H1 (cell line): Measurements from ENCODE around the gene LYRM4. TPM values are rescaled to one million over a fixed set of nuclear protein-coding genes. Genes with fewer than 3 reads are reported as not detected.
A peak's percentile ranks its signal among the peaks of the same experiment; 100 is the strongest.

Source experiments
- CTCF ChIA-PET: fragments of 300-600 bp; sonication (Branson Sonifier 250); formaldehyde crosslinking; loops from one replicate; lab custom pipeline; 2021; ENCODE audit not compliant: partially characterized antibody; lab: Charles Lee
- POLR2A ChIA-PET: fragments of 300-600 bp; sonication (Branson Sonifier 250); formaldehyde crosslinking; loops from one replicate; lab custom pipeline; 2021; ENCODE audit warnings: inconsistent platforms; ENCODE audit not compliant: partially characterized antibody; lab: Charles Lee
- DNase-seq, 2 experiments: peaks; one replicate each; pipeline versions ENCODE4 v3.0.0 to v3.0.0-alpha.2; 2010 to 2022; ENCODE audit warnings: low spot score in 2 of 2, low read depth in 1 of 2, mixed read lengths in 1 of 2
- FAIRE-seq: peaks from 2 replicates; lab custom pipeline; 2011; peaks lifted over from hg19 to GRCh38; lab: Jason Lieb, UNC
- H2AFZ ChIP-seq: 2 replicates; pipeline ENCODE4 v1.8.1; 2012; ENCODE audit warnings: low read length, inconsistent platforms
- H2AK5ac ChIP-seq: 2 replicates; pipeline ENCODE4 v1.6.1; 2013; ENCODE audit warnings: low read depth, low read length
- H2BK120ac ChIP-seq: replicated peaks from 2 replicates; pipeline ENCODE3; 2013; ENCODE audit warnings: low read depth, low read length, inconsistent platforms
- H2BK12ac ChIP-seq: 2 replicates; pipeline ENCODE4 v1.6.1; 2013; ENCODE audit warnings: low read depth, low read length
- H2BK15ac ChIP-seq: 2 replicates; pipeline ENCODE4 v1.6.1; 2013; ENCODE audit warnings: low read length
- H2BK20ac ChIP-seq: 2 replicates; pipeline ENCODE4 v1.6.1; 2013; ENCODE audit warnings: low read length
- H2BK5ac ChIP-seq: 2 replicates; pipeline ENCODE4 v1.6.1; 2013; ENCODE audit warnings: low read depth, low read length
- H3K14ac ChIP-seq: 2 replicates; pipeline ENCODE4 v1.6.1; 2013; ENCODE audit warnings: inconsistent platforms; ENCODE audit not compliant: insufficient read length
- H3K18ac ChIP-seq: 2 replicates; pipeline ENCODE4 v1.6.1; 2013; ENCODE audit warnings: low read length; ENCODE audit errors: extremely low read depth
- H3K23ac ChIP-seq: 2 replicates; pipeline ENCODE4 v1.6.1; 2013; ENCODE audit warnings: inconsistent platforms; ENCODE audit not compliant: insufficient read length
- H3K23me2 ChIP-seq: 2 replicates; pipeline ENCODE4 v1.6.1; 2013; ENCODE audit warnings: low read depth, low read length
- H3K27ac ChIP-seq: 2 replicates; pipeline ENCODE4 v1.6.1; 2011; ENCODE audit warnings: low read depth, low read length, inconsistent platforms
- H3K27me3 ChIP-seq, 4 experiments: replicated peaks in 1 of 4; 1 replicate in 1 of 4; 2 replicates in 3 of 4; pipeline versions ENCODE4 v1.6.1 to v1.8.1; 2011 to 2013; ENCODE audit warnings: low read length in 3 of 4, mild to moderate bottlenecking in 3 of 4, inconsistent platforms in 2 of 4, mixed read lengths in 2 of 4, moderate library complexity in 1 of 4; ENCODE audit not compliant: control insufficient read depth in 3 of 4, insufficient read depth in 3 of 4; ENCODE audit errors: extremely low read depth in 1 of 4
- H3K36me3 ChIP-seq, 4 experiments: 2 replicates each; pipeline versions ENCODE4 v1.6.1 to v1.8.1; 2011 to 2013; ENCODE audit warnings: mild to moderate bottlenecking in 4 of 4, low read length in 3 of 4, moderate library complexity in 2 of 4, control low read depth in 1 of 4, inconsistent platforms in 1 of 4; ENCODE audit not compliant: insufficient read depth in 4 of 4, control insufficient read depth in 2 of 4
- H3K4ac ChIP-seq: replicated peaks from 2 replicates; pipeline ENCODE3; 2013; ENCODE audit warnings: low read length, low read depth, mixed read lengths, inconsistent platforms; ENCODE audit not compliant: insufficient read length
- H3K4me1 ChIP-seq, 4 experiments: replicated peaks in 1 of 4; 1 replicate in 1 of 4; 2 replicates in 3 of 4; pipeline versions ENCODE4 v1.6.1 to v1.8.1; 2011 to 2013; ENCODE audit warnings: low read length in 3 of 4, inconsistent platforms in 2 of 4, mixed read lengths in 1 of 4; ENCODE audit not compliant: insufficient read depth in 4 of 4, control insufficient read depth in 3 of 4
- H3K4me2 ChIP-seq, 2 experiments: 2 replicates each; pipeline versions ENCODE4 v1.6.1 to v1.8.1; 2011 to 2013; ENCODE audit warnings: low read depth in 2 of 2, low read length in 2 of 2, control low read depth in 1 of 2, inconsistent platforms in 1 of 2, mild to moderate bottlenecking in 1 of 2; ENCODE audit not compliant: insufficient read depth in 1 of 2
- H3K4me3 ChIP-seq, 4 experiments: fragments of 200-600, 300-600 bp in 1 of 4; sonication (generic), shearing (Covaris generic), sonication (Bioruptor Twin) in 1 of 4; 2 replicates each; pipeline versions ENCODE4 v1.5.1 to v1.8.1; 2011 to 2016; ENCODE audit warnings: low read length in 4 of 4, low read depth in 3 of 4, control low read depth in 2 of 4, inconsistent platforms in 2 of 4, mild to moderate bottlenecking in 2 of 4, mixed read lengths in 1 of 4, moderate library complexity in 1 of 4; ENCODE audit not compliant: insufficient read depth in 2 of 4; ENCODE audit errors: extremely low read depth in 1 of 4
- H3K56ac ChIP-seq: replicated peaks from 2 replicates; pipeline ENCODE3; 2013; ENCODE audit warnings: low read depth, mild to moderate bottlenecking, mixed read lengths, low read length, inconsistent platforms; ENCODE audit not compliant: insufficient read length
- H3K79me1 ChIP-seq: 2 replicates; pipeline ENCODE4 v1.6.1; 2013; ENCODE audit warnings: low read depth, low read length, control low read depth
- H3K79me2 ChIP-seq, 2 experiments: 2 replicates each; pipeline versions ENCODE4 v1.6.1 to v1.8.1; 2012 to 2013; ENCODE audit warnings: low read length in 2 of 2, mild to moderate bottlenecking in 2 of 2, inconsistent platforms in 1 of 2; ENCODE audit not compliant: insufficient read depth in 2 of 2, control insufficient read depth in 1 of 2
- H3K9ac ChIP-seq, 4 experiments: replicated peaks in 1 of 4; 1 replicate in 1 of 4; 2 replicates in 3 of 4; pipeline versions ENCODE4 v1.6.1 to v1.8.1; 2011 to 2013; ENCODE audit warnings: low read depth in 3 of 4, low read length in 3 of 4, control low read depth in 2 of 4, mild to moderate bottlenecking in 2 of 4, moderate library complexity in 2 of 4, inconsistent platforms in 1 of 4; ENCODE audit errors: extremely low read depth in 1 of 4
- H3K9me3 ChIP-seq, 2 experiments: 2 replicates each; pipeline versions ENCODE4 v1.6.1 to v1.8.1; 2012 to 2013; ENCODE audit warnings: mild to moderate bottlenecking in 2 of 2, moderate library complexity in 2 of 2, control low read depth in 1 of 2, inconsistent platforms in 1 of 2, low read depth in 1 of 2, low read length in 1 of 2, mixed read lengths in 1 of 2; ENCODE audit not compliant: insufficient read depth in 2 of 2
- H4K20me1 ChIP-seq, 2 experiments: replicated peaks in 1 of 2; 2 replicates each; pipeline versions ENCODE3 to v1.8.1; 2011 to 2013; ENCODE audit warnings: inconsistent platforms in 2 of 2, low read length in 2 of 2, mild to moderate bottlenecking in 1 of 2; ENCODE audit not compliant: insufficient read depth in 2 of 2, control insufficient read depth in 1 of 2
- H4K5ac ChIP-seq: 2 replicates; pipeline ENCODE4 v1.6.1; 2013; ENCODE audit warnings: low read length, low read depth, mixed read lengths, inconsistent platforms; ENCODE audit not compliant: insufficient read length
- H4K8ac ChIP-seq: 2 replicates; pipeline ENCODE4 v1.8.0; 2013; ENCODE audit warnings: mild to moderate bottlenecking, moderate library complexity, low read length, inconsistent platforms; ENCODE audit not compliant: insufficient read depth; ENCODE audit errors: extremely low read depth
- H4K91ac ChIP-seq: replicated peaks from 2 replicates; pipeline ENCODE3; 2013; ENCODE audit warnings: low read length, mixed read lengths, inconsistent platforms; ENCODE audit not compliant: insufficient read length
- BRCA1 ChIP-seq: IDR thresholded peaks from 2 replicates; pipeline ENCODE4 v1.6.1; 2012; ENCODE audit warnings: low read depth, low read length, improper control_type of control experiment
- GABPA ChIP-seq: IDR thresholded peaks from 2 replicates; pipeline ENCODE4 v1.6.1; 2011; ENCODE audit warnings: mild to moderate bottlenecking, low read length, moderate library complexity, borderline replicate concordance; ENCODE audit not compliant: insufficient read depth
- WGBS, 2 experiments: shearing (Covaris generic) in 1 of 2; methylation state at CpG; one replicate each; pipeline versions ENCODE4 v1.1.6 to v1.1.7; 2013 to 2015; ENCODE audit warnings: low lambda C conversion rate in 2 of 2, mixed read lengths in 2 of 2, inconsistent platforms in 1 of 2, low coverage in 1 of 2, missing lambda C conversion rate in 1 of 2; ENCODE audit not compliant: insufficient replicate concordance in 2 of 2, insufficient coverage in 1 of 2, insufficient read length in 1 of 2; ENCODE audit errors: extremely low coverage in 1 of 2, missing lambda C conversion rate in 1 of 2; 5-methylcytosine and 5-hydroxymethylcytosine counted together
- polyA plus RNA-seq, 7 experiments: library from polyadenylated mRNA; depleted of rRNA in 3 of 7; stranded (reverse) in 5 of 7; unstranded in 2 of 7; fragments of >200 nt in 5 of 7; fragments of 200-250 nt in 2 of 7; gene quantifications; 1 replicate in 5 of 7; 2 replicates in 1 of 7; 4 replicates in 1 of 7; pipeline versions ENCODE4 v1.2.1 to v1.2.3, GENCODE V29; 2011 to 2013; ENCODE audit warnings: missing spikeins in 2 of 7, mixed read lengths in 2 of 7
- total RNA-seq: library from RNA; stranded (reverse); fragmentation: NEBNext Ultra II Directional; extraction: Animal tissue kit (Norgen Biotek cat#: 25700); gene quantifications from 2 replicates; pipeline ENCODE4 v1.2.1, GENCODE V29; 2021

Gene LYRM4
- total and polyA plus RNA-seq, 2 of the 8 experiments (the other 6 are each of a cell fraction or from before 2014, with no cell fraction given) = 56.6 to 62.8 TPM

DNA sequence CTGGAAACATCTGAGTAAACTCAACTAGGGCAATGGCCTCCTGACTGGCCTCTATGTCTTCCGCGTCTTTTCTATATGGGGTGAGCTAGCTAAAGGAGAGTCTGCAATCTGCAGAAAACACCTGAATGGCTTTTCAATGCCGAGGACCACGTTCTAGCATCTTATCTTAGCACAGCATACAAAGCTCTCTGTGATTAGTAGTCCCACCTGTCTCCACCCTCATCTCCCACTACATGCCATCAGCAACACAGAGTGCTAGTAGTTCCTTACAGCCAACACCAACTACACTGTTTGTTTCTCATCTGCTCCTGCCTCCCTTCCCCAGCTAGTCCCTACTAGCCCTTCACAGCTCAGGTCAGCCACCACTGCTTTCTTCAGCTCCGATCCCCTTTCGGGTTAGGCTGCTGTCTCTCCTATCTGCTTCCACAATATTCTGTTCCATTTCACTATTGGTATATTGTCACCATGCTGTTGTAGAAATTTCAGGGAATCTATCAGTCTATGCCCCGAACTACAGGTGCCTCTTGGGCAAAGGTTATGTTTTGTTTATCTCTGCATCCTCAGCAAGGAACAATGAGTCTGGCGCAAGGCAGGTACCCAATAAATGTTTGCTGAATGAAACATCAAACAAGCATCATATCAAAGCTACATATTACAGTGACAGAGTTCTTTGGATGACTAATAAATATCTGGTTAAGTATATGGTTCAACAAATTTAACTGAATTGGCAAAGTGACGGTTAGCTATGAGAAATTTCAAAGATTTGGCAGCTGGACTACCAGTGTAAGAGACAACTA, 12.2 kb downstream of the LYRM4 start:
- Histone ChIP-seq H3K9me3 (peaks cover 0 to 4% of the 10 kb centered on the region in 2 experiments; a peak in 1 of 4 replicates), H3K9ac (no peak overlapping the region), H3K14ac (no peak overlapping the region), H3K23me2 (no peaks in the 10 kb centered on the region), H3K56ac (no peak overlapping the region), H2BK5ac (no peak overlapping the region), H3K4ac (no peak overlapping the region), H3K4me1 (peaks cover 0 to 4% (median 0%) of the 10 kb centered on the region in 4 experiments; a peak in 1 of 7 replicates), H3K4me2 (no peak overlapping the region), H2BK120ac (no peak overlapping the region), H2BK12ac (no peak overlapping the region), H3K27me3 (no peaks in the 10 kb centered on the region), H3K79me1 (peaks cover 23% of the 10 kb centered on the region), H3K36me3 (peaks cover 0 to 14% (median under 1%) of the 10 kb centered on the region in 4 experiments; a peak in 3 of 8 replicates), H3K23ac (no peak overlapping the region), H2BK20ac (no peak overlapping the region), H4K20me1 (peaks cover 5 to 6% of the 10 kb centered on the region in 2 experiments), H2AK5ac (0 out of 2 replicates have a peak overlapping the region, but pooled peaks have one; percentile 6), H3K18ac (no peak overlapping the region), H3K27ac (no peak overlapping the region), H4K5ac (no peak overlapping the region), H2AFZ (no peak overlapping the region), H2BK15ac (no peak overlapping the region), H3K4me3 (no peak overlapping the region), H3K79me2 (peaks cover 0 to 80% of the 10 kb centered on the region in 2 experiments), H4K8ac (no peak overlapping the region), H4K91ac (no peak overlapping the region)
- TF ChIP-seq BRCA1 (no peak), GABPA (no peak)
- POLR2A ChIA-PET = interaction anchor here (2.1 to 3.3 kb wide), 2 partner anchors 9 kb away, joined by 5 to 9 read pairs; no protein-coding TSS in a partner anchor
- 88% methylated on average over 9 of the region's 9 CpGs; no CpG with 5 or more reads in 1 of the 2 experiments for WGBS, 2 experiments
- no peak for FAIRE-seq
- DNase-seq = no peak
- CTCF ChIA-PET = interaction anchor here (0.9 to 1.3 kb wide), 4 partner anchors 9 to 35 kb away, joined by 3 read pairs; no protein-coding TSS in a partner anchor
